Right renal cortex interstitium (tissue), 3 donors: ENCODE data around the gene ANP32E. TPM values are rescaled to one million over a fixed set of nuclear protein-coding genes. Genes with fewer than 3 reads are reported as not detected.

Experiments used
- DNase-seq, 3 donors: peaks; one replicate each; pipeline ENCODE4 v3.0.0-alpha.2; 2013; ENCODE audit warnings: low read depth in 3 of 3, low spot score in 2 of 3
- polyA plus RNA-seq, 3 donors: library from polyadenylated mRNA; unstranded; fragments of 120-200 nt; gene quantifications; one replicate each; pipeline ENCODE4 v1.2.1, GENCODE V29; 2013; ENCODE audit not compliant: insufficient read length in 3 of 3

ANP32E gene
- polyA plus RNA-seq: 100 to 1,000 TPM; 113 to 154 (median 134) TPM

DNA sequence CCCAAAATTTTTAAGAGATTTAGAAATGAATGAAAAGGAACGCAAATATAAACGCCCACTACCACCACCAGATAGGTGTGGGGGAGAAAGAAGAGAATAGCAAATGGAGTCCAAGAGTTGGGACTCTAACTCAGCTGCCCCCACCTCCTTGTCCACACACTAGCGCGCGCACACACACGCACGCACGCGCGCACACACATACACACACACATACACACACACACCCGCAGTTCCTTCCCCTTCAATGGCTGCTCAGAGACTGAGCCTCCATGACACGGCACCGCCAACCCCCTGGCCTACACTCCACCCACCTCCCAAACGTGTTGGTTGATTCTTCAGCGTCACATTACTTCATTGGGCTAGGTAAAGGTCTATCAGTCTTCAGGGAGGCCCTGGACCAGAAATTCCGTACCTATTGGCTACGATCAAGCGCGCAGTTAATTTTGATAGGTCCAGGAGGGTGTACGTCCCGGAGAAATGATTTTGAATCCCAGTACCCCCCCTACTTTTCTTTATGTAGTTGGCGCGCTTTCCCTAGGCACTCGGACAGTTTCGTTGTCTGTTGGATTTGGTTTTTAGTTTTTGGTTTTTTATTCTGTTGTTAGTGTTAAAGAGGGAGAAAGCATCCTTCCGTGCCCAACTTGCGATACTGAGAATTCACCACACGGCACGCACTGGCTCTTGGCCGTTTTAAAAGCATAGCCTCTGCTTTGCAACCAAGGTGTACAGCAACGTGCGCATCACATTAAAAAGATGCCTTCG lies at the start of gene ANP32E:
Gene ANP32E, minus strand, starts transcription at position 261 of the 762 bp plus-strand sequence. CDS start 326 bp downstream, outside the sequence.
- peak in 2 of 3 donors; percentile 95 to 97 for DNase-seq

DNA sequence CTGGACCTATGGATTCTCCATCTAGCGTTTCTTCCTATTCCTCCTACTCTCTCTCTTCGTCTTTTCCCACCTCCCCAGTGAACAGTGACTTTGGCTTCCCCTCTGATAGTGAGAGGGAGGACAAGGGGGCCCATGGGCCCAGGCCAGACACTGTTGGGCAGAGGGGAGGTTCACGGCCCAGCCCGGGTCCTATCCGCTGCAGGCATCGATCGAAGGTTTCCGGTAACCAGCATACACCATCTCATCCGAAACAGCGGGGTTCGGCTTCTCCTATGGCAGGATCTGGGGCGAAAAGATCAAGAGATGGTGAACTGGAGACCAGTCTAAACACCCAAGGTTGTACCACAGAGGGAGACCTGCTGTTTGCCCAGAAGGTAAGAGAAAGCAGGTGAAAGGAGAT lies 47.3 kb upstream of the ANP32E start:
- no peak for DNase-seq

DNA sequence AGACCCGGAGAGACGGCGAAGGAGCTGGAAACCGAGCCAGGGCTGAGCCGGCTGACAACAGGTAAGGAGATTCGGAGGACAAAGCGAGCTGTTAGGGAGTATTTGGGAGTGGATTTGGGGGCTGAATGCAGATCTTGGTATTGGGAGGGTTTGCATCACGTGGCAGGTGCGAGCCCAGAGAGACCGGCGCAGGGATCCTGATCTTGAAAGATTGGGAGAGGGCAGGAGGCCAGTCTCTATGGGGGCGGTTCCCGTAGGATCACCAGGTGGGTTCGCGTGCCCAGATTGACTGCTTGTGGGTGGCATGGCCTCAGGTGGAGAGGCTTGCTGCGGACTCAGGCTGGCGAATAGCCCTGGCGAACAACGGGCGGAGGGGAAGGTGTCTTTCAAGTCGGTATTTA lies 46.6 kb upstream of the ANP32E start:
- DNase-seq: no peak

DNA sequence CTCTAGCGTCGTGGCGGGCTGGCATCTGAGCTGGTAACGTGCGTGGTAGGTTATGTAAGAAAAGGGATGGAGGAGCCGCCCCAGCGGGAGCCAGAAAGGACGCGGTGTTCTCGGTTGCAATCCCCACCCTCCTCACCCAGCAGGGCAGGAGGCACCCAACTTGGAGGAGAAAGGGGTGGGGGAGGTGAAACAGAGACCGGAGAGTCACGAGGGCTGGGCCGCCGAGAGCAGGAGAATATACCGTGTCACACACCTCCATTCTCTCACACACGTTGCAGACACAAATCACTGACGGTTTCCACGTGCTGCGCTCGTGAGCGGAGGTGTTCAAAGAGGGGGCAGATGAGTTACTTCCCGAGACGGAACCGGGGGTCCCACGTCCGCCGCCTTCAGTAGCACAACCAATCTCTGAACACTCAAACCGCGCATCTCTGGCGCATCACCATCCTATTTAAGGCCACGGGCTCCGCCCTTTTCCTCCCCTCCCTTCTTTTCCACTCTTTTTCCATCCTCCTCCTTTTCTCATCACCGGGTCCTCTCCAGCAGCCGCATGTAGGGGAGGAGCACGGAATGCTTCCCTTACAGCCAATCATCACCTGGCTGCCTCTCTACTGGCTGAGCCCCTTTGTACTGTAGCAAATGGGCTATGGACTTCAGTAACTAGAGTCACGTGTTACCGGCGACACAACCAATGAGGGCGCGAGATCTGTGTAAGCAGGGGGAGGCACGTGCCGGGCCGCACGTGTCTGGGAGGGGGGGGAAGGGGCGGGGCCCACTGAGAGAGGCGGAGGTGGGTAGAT lies 46.0 kb upstream of the ANP32E start, which contains the start of gene CIART:
Gene CIART, plus strand, starts transcription at position 797 of the 800 bp plus-strand sequence. CDS start 714 bp downstream, outside the sequence.
- DNase-seq: peak; percentile 85 to 94 (median 89)

DNA sequence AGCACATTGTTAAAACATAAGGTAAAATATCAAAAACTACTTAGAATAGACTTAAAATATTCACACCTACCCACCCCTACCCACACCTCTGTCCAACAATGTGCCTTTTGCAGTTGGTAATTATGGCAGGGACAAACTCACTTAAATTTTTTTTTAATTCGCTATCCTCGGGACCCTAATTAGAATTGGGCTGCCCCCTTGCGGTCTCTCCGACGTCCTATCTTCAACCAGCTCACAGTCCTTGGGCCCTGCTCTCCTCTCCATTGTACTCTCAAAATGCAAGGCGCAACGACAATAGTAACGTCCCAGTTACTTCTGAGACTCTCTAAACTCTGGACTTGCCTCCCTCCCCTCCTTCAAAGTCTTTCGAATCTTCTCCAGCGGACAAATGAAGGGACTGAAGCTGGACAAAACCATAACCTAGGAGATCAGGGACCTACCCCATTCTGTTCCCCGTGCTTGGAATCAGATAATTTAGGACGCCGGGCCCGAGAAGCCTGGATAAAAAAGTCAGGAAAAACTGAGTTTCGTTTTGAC lies 45.4 kb upstream of the ANP32E start:
- no peak for DNase-seq

DNA sequence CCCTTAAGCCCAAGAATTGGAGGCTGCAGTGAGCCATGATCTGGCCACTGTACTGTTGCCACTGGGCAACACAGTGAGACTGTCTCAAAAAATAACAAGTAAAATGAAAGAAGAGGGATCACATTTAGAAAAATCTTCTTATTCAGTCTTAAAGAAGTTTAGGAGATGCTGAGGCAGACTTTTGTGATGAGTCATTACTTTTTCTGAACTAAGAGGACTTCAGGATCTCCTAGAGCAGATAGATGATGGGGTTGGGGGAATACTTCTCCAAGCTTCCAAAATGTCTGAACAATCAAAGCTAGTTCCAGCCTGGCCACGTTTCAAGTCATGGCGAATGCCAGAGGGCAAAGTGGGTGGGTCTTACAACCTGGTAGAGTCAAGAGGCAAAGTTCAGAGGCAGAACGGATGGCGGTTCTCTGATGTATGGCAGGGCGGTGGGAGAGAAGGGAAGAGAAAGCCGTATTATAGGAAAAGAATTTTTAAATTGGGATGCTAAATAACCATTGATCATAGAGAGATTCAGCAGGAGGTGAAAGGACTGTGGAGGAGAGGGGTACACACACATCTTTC lies 44.3 kb upstream of the ANP32E start:
- no peak for DNase-seq

DNA sequence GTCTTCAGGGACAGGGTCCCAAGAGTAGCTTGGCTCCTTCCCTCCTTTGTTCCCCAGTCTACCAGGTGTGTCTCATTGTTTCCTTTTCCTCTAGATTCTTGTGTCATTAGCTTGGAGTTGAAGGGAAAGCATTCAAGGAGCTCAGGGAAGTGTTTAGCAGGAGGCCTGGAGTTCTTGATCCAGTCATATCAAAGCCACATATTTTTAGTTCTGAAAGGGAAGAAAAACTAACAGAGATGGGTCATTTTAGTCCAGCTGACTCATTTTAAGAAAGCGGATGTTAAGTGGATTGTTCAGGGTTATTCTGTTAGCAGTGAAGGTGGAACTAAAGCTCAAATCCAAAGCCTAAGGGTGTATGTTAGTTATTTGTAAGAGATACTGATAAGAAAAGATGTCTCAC lies 37.4 kb upstream of the ANP32E start:
- DNase-seq: no peak

DNA sequence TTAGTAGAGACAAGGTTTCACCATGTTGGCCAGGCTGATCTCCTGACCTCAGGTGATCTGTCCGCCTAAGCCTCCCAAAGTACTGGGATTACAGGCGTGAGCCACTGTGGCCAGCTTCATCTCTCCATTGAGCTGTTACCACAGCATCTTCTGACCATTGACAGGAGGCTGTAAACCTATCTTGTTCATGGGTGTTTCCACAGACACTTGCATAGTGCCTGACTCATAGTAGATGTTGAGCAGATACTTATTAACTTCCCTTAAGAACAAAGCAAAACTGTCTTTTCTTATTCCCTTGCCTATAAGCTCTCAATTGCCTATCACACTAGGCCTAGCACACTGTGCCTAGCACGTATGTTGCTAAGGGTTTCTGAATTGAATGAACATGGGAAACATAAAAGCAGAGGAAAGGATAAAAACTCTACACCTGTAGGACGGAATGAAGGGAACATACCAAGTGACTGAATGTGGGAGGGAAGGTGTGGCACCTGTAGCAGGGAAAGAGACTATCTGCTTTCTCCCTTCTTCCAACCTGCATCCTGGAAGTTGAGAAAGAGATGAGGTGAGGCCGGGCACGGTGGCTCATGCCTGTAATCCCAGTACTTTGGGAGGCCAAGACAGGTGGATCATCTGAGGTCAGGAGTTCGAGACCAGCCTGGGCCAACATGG lies 35.5 kb upstream of the ANP32E start:
- no peak for DNase-seq

DNA sequence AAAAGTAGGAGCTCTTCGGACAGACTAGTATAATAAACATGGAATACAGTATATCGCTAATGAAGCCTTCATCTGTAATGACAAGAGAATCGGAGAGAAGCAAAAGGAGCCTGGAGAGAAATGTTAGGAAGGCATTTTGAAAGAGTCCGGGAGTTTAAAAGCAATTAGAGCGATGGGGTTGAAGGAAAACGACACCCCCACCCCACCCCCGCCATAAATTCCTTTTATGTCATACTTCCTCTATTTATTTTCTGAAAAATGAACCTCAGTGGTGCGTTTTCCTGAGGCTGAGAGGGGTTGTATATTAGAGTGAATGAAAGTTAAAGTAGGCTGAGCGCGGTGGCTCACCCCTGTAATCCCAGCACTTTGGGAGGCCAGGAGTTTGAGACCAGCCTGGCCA lies 33.5 kb upstream of the ANP32E start:
- DNase-seq: no peak

DNA sequence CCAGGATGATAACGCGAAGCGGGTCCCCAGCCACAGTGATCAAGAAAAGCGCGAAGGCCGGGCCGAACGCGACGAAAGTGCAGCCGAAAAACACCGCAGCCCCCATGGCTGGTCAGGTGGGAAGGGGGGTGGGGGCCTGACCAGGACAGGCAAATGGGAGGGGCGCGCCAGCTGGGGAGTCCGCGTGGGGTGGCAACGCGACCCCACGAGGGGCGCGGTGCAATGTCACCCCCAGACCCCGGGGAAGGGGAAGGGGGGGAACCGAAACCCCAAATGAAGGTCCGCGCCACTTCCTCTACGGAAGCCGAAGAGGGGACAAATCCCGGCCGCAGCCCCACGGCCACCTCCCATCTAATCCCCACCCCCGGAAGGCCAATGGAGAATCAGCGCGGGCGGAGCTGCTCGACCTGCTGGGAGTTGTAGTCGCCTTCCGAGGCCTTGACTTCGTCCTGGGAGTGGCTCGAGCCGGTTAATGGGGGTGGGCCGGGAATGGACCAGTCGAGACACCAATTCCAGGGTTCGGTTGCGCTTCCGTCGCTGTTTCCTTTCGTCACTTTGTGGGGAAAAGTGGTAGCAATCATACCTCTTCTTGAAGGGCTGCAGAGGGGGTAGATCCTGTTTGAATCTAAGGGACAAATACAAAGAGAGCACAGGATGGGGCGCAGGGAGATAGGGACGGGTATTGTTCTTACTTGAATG lies 32.9 kb upstream of the ANP32E start, which contains the start of gene APH1A:
Gene APH1A, minus strand, starts transcription at position 312 of the 699 bp plus-strand sequence. Its CDS starts 206 bp downstream, at position 106.
- peak; percentile 86 to 92 (median 89) for DNase-seq

DNA sequence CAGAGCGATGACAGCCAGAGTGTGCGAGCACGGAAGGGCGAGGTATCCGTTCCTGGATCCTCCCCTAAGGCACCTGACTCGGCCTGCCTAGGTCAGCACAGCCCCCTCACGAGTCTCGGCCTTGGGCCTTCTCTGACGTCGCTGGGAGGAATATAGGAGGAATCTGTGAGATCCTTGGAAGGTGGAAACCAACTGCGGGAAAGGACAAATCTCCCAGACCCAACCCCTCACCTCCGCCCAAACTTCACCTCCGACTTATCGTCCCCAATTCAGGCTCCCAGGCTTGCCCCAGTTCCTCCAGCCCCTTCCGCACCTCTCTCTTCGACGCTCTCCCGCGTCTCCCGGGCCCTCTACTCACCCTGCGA lies 32.4 kb upstream of the ANP32E start:
- no peak for DNase-seq

DNA sequence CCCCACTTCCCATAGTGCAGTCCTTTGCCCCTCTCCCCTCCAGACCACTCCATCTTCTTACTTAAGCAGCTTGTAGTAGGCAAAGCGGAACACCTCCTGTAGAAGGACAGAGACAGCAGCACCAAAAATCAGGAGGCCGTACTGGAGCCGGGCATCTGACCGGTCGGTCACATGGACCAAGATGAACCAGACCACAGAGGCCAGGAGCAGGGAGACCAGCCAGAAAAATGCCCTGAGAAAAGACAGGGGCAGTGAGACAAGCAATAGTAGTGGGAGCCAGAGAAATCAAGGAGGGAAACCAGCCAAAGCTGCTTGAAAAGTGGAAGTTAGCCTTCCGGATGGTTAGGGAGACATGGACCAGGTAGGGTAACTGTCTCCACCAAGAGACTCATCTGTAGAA lies 32.0 kb upstream of the ANP32E start:
- no peak for DNase-seq

DNA sequence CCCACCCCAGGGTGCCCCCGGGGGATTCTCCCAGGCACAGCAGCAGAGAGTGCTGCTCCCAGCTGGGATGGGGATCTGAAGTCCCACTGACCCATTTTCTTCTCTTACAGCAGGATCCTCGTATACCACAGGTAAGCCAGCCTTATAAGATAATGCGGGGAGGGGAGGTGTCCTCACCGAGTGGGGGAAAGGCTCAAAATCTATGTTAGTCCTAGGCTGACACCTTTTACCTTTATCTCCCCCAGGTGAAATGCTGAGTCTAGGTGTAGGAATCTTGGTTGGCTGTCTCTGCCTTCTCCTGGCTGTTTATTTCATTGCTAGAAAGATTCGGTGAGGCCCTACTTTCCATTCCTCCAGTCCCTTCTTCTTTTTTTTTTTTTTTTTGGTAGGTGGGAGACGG lies 27.6 kb upstream of the ANP32E start:
- DNase-seq: no peak

DNA sequence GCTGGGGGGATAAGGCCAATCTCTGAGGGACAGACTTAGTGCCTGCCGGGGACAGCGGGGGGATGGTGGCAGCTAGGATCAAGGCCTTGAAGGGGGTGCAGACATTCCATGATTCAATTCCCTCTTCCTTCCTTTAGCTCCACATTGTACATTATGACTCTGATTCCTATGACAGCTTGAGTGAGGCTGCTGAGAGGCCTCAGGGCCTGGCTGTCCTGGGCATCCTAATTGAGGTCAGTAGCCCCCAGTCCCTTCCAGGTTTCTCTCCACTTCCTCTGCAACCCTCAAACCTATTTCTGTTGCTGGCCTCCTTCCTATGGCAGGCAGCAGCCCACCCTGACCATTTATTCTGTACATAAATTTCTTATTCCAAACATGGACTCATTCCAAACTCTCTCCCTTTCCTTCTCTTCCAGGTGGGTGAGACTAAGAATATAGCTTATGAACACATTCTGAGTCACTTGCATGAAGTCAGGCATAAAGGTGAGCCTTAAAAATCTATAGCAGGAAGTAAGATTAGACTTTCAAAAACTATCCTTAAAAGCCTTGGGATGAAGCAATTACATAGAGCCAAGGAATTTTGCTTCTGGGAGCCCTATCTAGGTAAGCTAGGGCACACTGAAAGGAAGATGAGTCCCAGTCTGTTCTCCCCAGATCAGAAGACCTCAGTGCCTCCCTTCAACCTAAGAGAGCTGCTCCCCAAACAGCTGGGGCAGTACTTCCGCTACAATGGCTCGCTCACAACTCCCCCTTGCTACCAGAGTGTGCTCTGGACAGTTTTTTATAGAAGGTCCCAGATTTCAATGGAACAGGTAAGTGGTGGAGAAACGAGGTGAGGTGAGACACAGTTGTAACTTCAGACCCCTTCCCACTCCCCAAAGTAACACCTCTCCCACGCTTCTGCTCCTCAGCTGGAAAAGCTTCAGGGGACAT lies 26.7 kb upstream of the ANP32E start:
- DNase-seq: no peak

DNA sequence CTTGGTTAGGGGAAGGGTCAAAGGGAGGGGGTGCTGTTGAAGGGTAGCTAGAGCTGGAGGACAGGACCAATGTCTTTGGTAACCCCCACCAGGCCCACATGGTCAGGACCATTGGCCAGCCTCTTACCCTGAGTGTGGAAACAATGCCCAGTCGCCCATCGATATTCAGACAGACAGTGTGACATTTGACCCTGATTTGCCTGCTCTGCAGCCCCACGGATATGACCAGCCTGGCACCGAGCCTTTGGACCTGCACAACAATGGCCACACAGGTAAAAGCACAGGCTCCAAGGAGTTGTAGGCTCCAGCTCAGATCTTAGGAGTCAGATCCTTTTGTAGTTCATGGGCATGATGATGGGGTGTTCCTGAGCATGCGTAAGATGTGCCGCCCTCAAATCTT lies 25.5 kb upstream of the ANP32E start:
- DNase-seq: no peak

DNA sequence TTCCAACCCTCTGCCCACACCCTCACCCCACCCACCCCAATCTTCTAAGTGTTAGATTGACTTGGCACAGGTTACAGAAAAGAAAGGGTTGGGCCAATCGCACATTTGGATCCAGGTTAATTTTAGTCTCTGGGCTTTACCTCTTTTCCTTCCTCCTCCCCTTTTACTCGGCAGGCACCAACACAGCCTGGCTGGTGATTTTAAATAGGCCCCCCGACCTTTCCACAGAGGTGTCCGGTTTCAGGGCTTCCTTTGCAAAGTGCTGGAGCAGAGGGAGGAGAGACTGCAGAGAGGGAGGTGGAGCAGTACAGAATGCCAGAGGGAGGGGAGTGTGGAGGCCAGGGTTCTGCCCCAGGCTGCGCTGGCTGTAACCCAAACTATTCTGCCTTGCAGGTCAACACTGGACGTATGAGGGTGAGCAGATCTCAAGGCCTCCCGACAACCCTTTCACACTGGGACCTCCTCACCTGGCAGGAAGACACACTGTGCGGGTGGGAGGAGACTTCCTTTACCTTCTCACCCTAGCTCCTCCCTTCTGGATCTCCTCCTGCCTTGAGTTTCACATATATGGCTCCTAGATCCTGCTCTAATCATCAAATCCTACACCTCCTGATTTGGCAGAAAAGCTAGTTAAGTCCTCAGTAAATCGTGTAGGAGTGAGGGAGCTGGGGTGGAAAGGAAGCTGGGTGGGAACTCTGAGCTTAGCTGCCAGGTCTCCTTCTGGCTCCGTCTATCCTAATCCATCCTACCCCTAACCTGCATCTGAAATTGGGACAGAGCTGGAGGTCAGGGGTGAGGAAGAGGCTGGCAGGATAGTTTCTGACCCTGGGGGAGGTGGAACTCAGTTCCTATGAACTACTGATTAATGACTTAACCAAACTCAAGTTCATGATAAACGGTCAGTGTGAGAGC lies 24.1 kb upstream of the ANP32E start:
- DNase-seq: no peak

DNA sequence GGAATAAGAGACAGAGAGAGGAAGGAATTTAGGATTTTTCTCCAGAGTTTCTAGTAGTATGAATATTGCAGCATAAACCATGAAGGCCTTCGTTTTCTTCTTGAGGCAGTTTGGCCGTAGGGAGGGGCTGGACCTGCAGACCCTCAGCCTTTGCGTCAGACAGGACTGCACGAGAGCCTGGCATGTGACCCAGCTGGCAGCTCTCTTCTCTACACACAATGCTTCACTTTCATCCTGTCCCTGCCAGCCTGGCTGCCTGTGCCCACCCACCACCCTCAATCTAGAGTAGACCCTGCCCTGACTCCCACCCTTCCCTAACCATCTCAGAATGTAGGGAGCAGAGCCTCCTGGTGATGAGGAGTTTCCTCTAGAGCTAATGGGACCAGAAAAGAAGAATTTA lies 23.3 kb upstream of the ANP32E start:
- no peak for DNase-seq
